PC-9 (cell line): ENCODE data around the gene ARFGAP1.

Experiments
- EZH2 ChIP-seq: fragments of 200-600 bp; sonication (generic); IDR thresholded peaks from 2 replicates; pipeline ENCODE4 v1.8.0; 2017; ENCODE audit warnings: antibody characterized with exemption, low read depth
- TF ChIP-seq, protein P1 (sequence below): fragments of 200-600 bp; sonication (generic); conservative IDR thresholded peaks from 2 replicates; pipeline ENCODE4 v1.6.1; 2017; ENCODE audit warnings: mixed run types, antibody characterized with exemption, mild to moderate bottlenecking, moderate library complexity

DNA sequence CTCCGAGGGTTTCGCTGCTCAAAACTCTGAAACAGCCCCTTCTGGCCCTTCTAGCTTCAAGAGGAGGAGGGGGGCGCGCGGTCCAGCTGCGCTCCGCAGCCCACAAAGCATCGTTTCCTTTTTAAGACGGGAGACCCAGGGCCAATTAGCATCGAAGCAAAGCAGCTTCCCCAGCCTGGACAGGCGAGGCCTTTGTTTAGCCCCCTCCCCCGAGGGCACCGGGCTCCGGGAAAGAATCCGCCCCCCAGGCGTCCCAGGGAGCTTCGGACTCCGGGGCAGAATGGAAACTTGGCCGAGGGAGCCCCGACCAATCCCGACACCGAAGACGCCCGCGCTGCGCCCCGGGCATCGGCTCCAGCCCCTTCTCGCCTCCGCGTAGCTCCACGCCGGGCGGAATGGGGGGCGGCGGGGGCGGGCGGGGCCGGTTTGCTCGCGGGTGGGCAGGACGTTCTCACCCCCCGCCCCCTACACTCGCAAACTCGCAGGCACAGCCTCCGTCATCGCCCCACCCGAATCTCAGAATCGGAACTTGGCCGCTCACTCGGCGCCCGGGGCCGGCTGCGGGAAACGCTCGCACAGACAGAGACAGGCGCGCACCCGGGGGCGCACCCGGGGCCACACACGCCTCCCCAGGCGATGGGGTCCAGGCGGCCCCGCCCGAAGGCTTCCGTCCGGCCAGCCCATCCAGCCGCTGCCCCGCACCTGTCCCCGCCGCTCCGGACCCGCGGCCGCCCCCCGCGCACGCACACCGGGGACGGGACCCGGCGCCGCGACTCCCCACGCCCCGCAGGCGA, 19.0 kb upstream of the ARFGAP1 start:
- TF ChIP-seq, protein P1, sequence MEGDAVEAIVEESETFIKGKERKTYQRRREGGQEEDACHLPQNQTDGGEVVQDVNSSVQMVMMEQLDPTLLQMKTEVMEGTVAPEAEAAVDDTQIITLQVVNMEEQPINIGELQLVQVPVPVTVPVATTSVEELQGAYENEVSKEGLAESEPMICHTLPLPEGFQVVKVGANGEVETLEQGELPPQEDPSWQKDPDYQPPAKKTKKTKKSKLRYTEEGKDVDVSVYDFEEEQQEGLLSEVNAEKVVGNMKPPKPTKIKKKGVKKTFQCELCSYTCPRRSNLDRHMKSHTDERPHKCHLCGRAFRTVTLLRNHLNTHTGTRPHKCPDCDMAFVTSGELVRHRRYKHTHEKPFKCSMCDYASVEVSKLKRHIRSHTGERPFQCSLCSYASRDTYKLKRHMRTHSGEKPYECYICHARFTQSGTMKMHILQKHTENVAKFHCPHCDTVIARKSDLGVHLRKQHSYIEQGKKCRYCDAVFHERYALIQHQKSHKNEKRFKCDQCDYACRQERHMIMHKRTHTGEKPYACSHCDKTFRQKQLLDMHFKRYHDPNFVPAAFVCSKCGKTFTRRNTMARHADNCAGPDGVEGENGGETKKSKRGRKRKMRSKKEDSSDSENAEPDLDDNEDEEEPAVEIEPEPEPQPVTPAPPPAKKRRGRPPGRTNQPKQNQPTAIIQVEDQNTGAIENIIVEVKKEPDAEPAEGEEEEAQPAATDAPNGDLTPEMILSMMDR, result no peak
- TF ChIP-seq EZH2, result no peak
